HEK293 (cell line): ENCODE data around the gene THAP5.

Experiments
- ZNF146 ChIP-seq: fragments of 450-650 bp; formaldehyde crosslinking; IDR thresholded peaks from 2 replicates; pipeline ENCODE4 v1.5.1; 2016; ENCODE audit warnings: missing biosample characterization, missing genetic modification characterization
- ZNF394 ChIP-seq: fragments of 450-650 bp; formaldehyde crosslinking; IDR thresholded peaks from 2 replicates; pipeline ENCODE4 v1.5.1; 2016; ENCODE audit warnings: missing biosample characterization, missing genetic modification characterization, mild to moderate bottlenecking, moderate library complexity, borderline replicate concordance
- ZNF501 ChIP-seq: fragments of 450-650 bp; formaldehyde crosslinking; IDR thresholded peaks from 2 replicates; pipeline ENCODE4 v1.5.1; 2016; ENCODE audit warnings: missing biosample characterization, missing genetic modification characterization
- ZSCAN30 ChIP-seq: fragments of 450-650 bp; IDR thresholded peaks from 2 replicates; pipeline ENCODE4 v1.5.1; 2018; ENCODE audit warnings: missing biosample characterization, mild to moderate bottlenecking, missing genetic modification characterization, moderate library complexity
- TF ChIP-seq, protein P1 (sequence below): fragments of 450-650 bp; formaldehyde crosslinking; IDR thresholded peaks from 2 replicates; pipeline ENCODE4 v1.5.1; 2016; ENCODE audit warnings: missing biosample characterization, missing genetic modification characterization
- TF ChIP-seq, protein P2 (sequence below): IDR thresholded peaks from 2 replicates; pipeline ENCODE4 v1.6.1; 2011; ENCODE audit warnings: mild to moderate bottlenecking, low read depth, low read length, borderline replicate concordance

DNA sequence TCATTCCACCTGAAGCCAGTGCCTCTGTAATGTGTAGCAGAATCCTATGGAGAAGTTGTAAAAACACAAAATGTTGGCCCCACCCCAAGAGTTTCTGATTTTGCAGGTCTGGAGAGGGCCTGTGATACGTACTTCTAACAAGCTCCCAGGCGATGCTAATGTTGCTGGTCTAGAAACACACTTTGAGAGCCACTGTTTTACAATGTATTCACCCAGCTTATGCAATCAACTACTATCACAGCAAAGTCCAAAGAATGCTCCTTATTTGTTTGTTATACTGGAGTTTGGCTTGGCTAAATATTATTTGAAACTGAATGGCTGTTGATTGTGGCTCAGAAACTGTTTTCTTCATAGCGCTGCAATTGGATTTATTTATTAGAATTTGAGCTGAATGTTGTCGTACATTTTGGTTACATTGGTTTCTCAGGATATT is 44.5 kb upstream of the THAP5 start:
- TF ChIP-seq ZNF394 (tag by site-specific recombination) (no peak), ZNF146 (tag by site-specific recombination) (no peak), ZNF501 (tag by site-specific recombination) (no peak), ZSCAN30 (tag by site-specific recombination) (no peak)
- TF ChIP-seq, protein P1, sequence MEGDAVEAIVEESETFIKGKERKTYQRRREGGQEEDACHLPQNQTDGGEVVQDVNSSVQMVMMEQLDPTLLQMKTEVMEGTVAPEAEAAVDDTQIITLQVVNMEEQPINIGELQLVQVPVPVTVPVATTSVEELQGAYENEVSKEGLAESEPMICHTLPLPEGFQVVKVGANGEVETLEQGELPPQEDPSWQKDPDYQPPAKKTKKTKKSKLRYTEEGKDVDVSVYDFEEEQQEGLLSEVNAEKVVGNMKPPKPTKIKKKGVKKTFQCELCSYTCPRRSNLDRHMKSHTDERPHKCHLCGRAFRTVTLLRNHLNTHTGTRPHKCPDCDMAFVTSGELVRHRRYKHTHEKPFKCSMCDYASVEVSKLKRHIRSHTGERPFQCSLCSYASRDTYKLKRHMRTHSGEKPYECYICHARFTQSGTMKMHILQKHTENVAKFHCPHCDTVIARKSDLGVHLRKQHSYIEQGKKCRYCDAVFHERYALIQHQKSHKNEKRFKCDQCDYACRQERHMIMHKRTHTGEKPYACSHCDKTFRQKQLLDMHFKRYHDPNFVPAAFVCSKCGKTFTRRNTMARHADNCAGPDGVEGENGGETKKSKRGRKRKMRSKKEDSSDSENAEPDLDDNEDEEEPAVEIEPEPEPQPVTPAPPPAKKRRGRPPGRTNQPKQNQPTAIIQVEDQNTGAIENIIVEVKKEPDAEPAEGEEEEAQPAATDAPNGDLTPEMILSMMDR (tag by site-specific recombination), result no peak
- TF ChIP-seq, protein P2, sequence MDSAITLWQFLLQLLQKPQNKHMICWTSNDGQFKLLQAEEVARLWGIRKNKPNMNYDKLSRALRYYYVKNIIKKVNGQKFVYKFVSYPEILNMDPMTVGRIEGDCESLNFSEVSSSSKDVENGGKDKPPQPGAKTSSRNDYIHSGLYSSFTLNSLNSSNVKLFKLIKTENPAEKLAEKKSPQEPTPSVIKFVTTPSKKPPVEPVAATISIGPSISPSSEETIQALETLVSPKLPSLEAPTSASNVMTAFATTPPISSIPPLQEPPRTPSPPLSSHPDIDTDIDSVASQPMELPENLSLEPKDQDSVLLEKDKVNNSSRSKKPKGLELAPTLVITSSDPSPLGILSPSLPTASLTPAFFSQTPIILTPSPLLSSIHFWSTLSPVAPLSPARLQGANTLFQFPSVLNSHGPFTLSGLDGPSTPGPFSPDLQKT, result no peak
